ENCODE data around the gene ZC3H18. TPM values are rescaled to one million over a fixed set of nuclear protein-coding genes. Genes with fewer than 3 reads are reported as not detected.

The ZC3H18 gene
- total and polyA plus RNA-seq, 5 donors from 2014 or later: 10.9 to 162 (median 13.6) TPM

GRCh38 chr16:88632587-88632930, 62.4 kb downstream of the ZC3H18 start:
- DNase-seq (no peak), ATAC-seq (ENCODE audit: low read depth in 2 of 2) (no peak)
- H3K27ac ChIP-seq (ENCODE audit: insufficient read depth, low read length, poor library complexity, severe bottlenecking): no peak overlapping the region
- peaks cover 31% of the 10 kb centered on the region for H3K36me3 ChIP-seq (ENCODE audit: control insufficient read depth, insufficient read depth, low read length)
- Mint-ChIP-seq H3K27ac (peak overlapping the region in 1 of 3 donors; percentile 66), H3K36me3 (peaks cover 9% of the 10 kb centered on the region), H3K9me3 (peaks cover 0 to 2% (median 0%) of the 10 kb centered on the region in 7 donors), H3K27me3 (peaks cover 11% of the 10 kb centered on the region), H3K4me3 (peak overlapping the region in 1 of 4 donors; percentile 16), H3K4me1 (peaks cover 3 to 25% (median 9%) of the 10 kb centered on the region in 4 donors)
- no peaks in the 10 kb centered on the region for H3K27me3 ChIP-seq (ENCODE audit: control insufficient read depth, insufficient read depth, low read length)
- H3K4me3 ChIP-seq (ENCODE audit: low read depth, low read length): no peak overlapping the region
- H3K4me1 ChIP-seq (ENCODE audit: control insufficient read depth, insufficient read depth, low read length, poor library complexity, severe bottlenecking): peaks cover 30% of the 10 kb centered on the region
- H3K9me3 ChIP-seq (ENCODE audit: control insufficient read depth in 2 of 2, low read length in 2 of 2): no peaks in the 10 kb centered on the region

- H3K36me3 Mint-ChIP-seq: peaks cover 7% of the 10 kb centered on the region
- DNase-seq: peak; percentile 42 to 60 (median 47)
- H3K27me3 Mint-ChIP-seq: peaks cover 23% of the 10 kb centered on the region
- H3K9me3 ChIP-seq (ENCODE audit: control insufficient read depth in 2 of 2, low read length in 2 of 2): no peaks in the 10 kb centered on the region
- peaks cover 5 to 37% (median 13%) of the 10 kb centered on the region in 4 donors for H3K4me1 Mint-ChIP-seq
- peak overlapping the region; percentile 70 for H3K27ac ChIP-seq (ENCODE audit: insufficient read depth, low read length, poor library complexity, severe bottlenecking)
- peak overlapping the region in 2 of 3 donors; percentile 26 to 36 for H3K27ac Mint-ChIP-seq
- H3K36me3 ChIP-seq (ENCODE audit: control insufficient read depth, insufficient read depth, low read length): peaks cover 24% of the 10 kb centered on the region
- no peaks in the 10 kb centered on the region for H3K27me3 ChIP-seq (ENCODE audit: control insufficient read depth, insufficient read depth, low read length)
- peak overlapping the region; percentile 72 to 94 (median 82) for H3K4me3 Mint-ChIP-seq
- H3K4me1 ChIP-seq (ENCODE audit: control insufficient read depth, insufficient read depth, low read length, poor library complexity, severe bottlenecking): peaks cover 42% of the 10 kb centered on the region
- ATAC-seq (ENCODE audit: low read depth in 2 of 2): peak; percentile 33 to 41
- H3K9me3 Mint-ChIP-seq: peaks cover 0 to 2% (median 0%) of the 10 kb centered on the region in 7 donors
- H3K4me3 ChIP-seq (ENCODE audit: low read depth, low read length): no peak overlapping the region
These were observed 63.5 kb downstream of the ZC3H18 start for GRCh38 chr16:88633684-88634140.

- no peaks in the 10 kb centered on the region for H3K27me3 ChIP-seq (ENCODE audit: control insufficient read depth, insufficient read depth, low read length)
- Mint-ChIP-seq H3K36me3 (peaks cover 7% of the 10 kb centered on the region), H3K27ac (no peak overlapping the region), H3K27me3 (peaks cover 23% of the 10 kb centered on the region), H3K4me3 (peak overlapping the region; percentile 72 to 94 (median 82)), H3K4me1 (peaks cover 5 to 39% (median 13%) of the 10 kb centered on the region in 4 donors), H3K9me3 (peaks cover 0 to 2% (median 0%) of the 10 kb centered on the region in 7 donors)
- no peak overlapping the region for H3K4me3 ChIP-seq (ENCODE audit: low read depth, low read length)
- H3K4me1 ChIP-seq (ENCODE audit: control insufficient read depth, insufficient read depth, low read length, poor library complexity, severe bottlenecking): peaks cover 49% of the 10 kb centered on the region
- ATAC-seq (ENCODE audit: low read depth in 2 of 2): peak; percentile 41 to 44
- peaks cover 20% of the 10 kb centered on the region for H3K36me3 ChIP-seq (ENCODE audit: control insufficient read depth, insufficient read depth, low read length)
- DNase-seq: peak in 2 of 3 donors; percentile 46 to 73
- H3K27ac ChIP-seq (ENCODE audit: insufficient read depth, low read length, poor library complexity, severe bottlenecking): peak overlapping the region; percentile 70
- H3K9me3 ChIP-seq (ENCODE audit: control insufficient read depth in 2 of 2, low read length in 2 of 2): no peaks in the 10 kb centered on the region
These were observed 64.2 kb downstream of the ZC3H18 start for GRCh38 chr16:88634141-88634993.

- H3K4me3 Mint-ChIP-seq: peak overlapping the region; percentile 74 to 84 (median 79)
- DNase-seq: no peak
These were observed 64.9 kb downstream of the ZC3H18 start for GRCh38 chr16:88634994-88635670.

GRCh38 chr16:88635671-88636319, 65.6 kb downstream of the ZC3H18 start:
- peaks cover 8 to 48% (median 18%) of the 10 kb centered on the region in 4 donors for H3K4me1 Mint-ChIP-seq
- H3K27ac ChIP-seq (ENCODE audit: insufficient read depth, low read length, poor library complexity, severe bottlenecking): no peak overlapping the region
- H3K27ac Mint-ChIP-seq: no peak overlapping the region

More at GRCh38 chr16:88634994-88635670, 64.9 kb downstream of the ZC3H18 start:
- no peak overlapping the region for H3K27ac ChIP-seq (ENCODE audit: insufficient read depth, low read length, poor library complexity, severe bottlenecking)
- no peaks in the 10 kb centered on the region for H3K27me3 ChIP-seq (ENCODE audit: control insufficient read depth, insufficient read depth, low read length)
- Mint-ChIP-seq H3K27ac (no peak overlapping the region), H3K9me3 (peaks cover 0 to 2% (median 0%) of the 10 kb centered on the region in 7 donors), H3K4me1 (peaks cover 7 to 42% (median 14%) of the 10 kb centered on the region in 4 donors), H3K27me3 (peaks cover 25% of the 10 kb centered on the region), H3K36me3 (peaks cover 3% of the 10 kb centered on the region)
- H3K36me3 ChIP-seq (ENCODE audit: control insufficient read depth, insufficient read depth, low read length): peaks cover 13% of the 10 kb centered on the region
- no peaks in the 10 kb centered on the region for H3K9me3 ChIP-seq (ENCODE audit: control insufficient read depth in 2 of 2, low read length in 2 of 2)
- no peak for ATAC-seq (ENCODE audit: low read depth in 2 of 2)
- peaks cover 56% of the 10 kb centered on the region for H3K4me1 ChIP-seq (ENCODE audit: control insufficient read depth, insufficient read depth, low read length, poor library complexity, severe bottlenecking)
- no peak overlapping the region for H3K4me3 ChIP-seq (ENCODE audit: low read depth, low read length)

GRCh38 chr16:88636488-88637265, 66.5 kb downstream of the ZC3H18 start:
- Mint-ChIP-seq H3K4me1 (peaks cover 8 to 47% (median 18%) of the 10 kb centered on the region in 4 donors), H3K4me3 (peak overlapping the region; percentile 33 to 90 (median 74)), H3K36me3 (no peaks in the 10 kb centered on the region), H3K27ac (peak overlapping the region in 2 of 3 donors; percentile 14 to 54), H3K9me3 (peaks cover 0 to 4% (median 0%) of the 10 kb centered on the region in 7 donors), H3K27me3 (peaks cover 34% of the 10 kb centered on the region)
- Histone ChIP-seq H3K36me3 (ENCODE audit: control insufficient read depth, insufficient read depth, low read length) (no peaks in the 10 kb centered on the region), H3K4me1 (ENCODE audit: control insufficient read depth, insufficient read depth, low read length, poor library complexity, severe bottlenecking) (peaks cover 62% of the 10 kb centered on the region), H3K27ac (ENCODE audit: insufficient read depth, low read length, poor library complexity, severe bottlenecking) (no peak overlapping the region), H3K4me3 (ENCODE audit: low read depth, low read length) (no peak overlapping the region), H3K27me3 (ENCODE audit: control insufficient read depth, insufficient read depth, low read length) (no peaks in the 10 kb centered on the region), H3K9me3 (ENCODE audit: control insufficient read depth in 2 of 2, low read length in 2 of 2) (no peaks in the 10 kb centered on the region)
- no peak for DNase-seq
- ATAC-seq (ENCODE audit: low read depth in 2 of 2): no peak

More at GRCh38 chr16:88635671-88636319, 65.6 kb downstream of the ZC3H18 start:
- no peak overlapping the region for H3K4me3 ChIP-seq (ENCODE audit: low read depth, low read length)
- ATAC-seq (ENCODE audit: low read depth in 2 of 2): no peak
- no peak for DNase-seq
- H3K36me3 ChIP-seq (ENCODE audit: control insufficient read depth, insufficient read depth, low read length): peaks cover 7% of the 10 kb centered on the region
- Mint-ChIP-seq H3K36me3 (peaks cover 3% of the 10 kb centered on the region), H3K27me3 (peaks cover 29% of the 10 kb centered on the region), H3K9me3 (peaks cover 0 to 4% (median 0%) of the 10 kb centered on the region in 7 donors), H3K4me3 (peak overlapping the region; percentile 66 to 86 (median 82))
- H3K4me1 ChIP-seq (ENCODE audit: control insufficient read depth, insufficient read depth, low read length, poor library complexity, severe bottlenecking): peaks cover 62% of the 10 kb centered on the region
- H3K27me3 ChIP-seq (ENCODE audit: control insufficient read depth, insufficient read depth, low read length): no peaks in the 10 kb centered on the region
- no peaks in the 10 kb centered on the region for H3K9me3 ChIP-seq (ENCODE audit: control insufficient read depth in 2 of 2, low read length in 2 of 2)
